ENCODE measurements around the gene TMEM181. TPM values are rescaled to one million over a fixed set of nuclear protein-coding genes. Genes with fewer than 3 reads are reported as not detected.
"Not testable (repeated sequence)": the region's sequence is repeated elsewhere in the genome, so short reads cannot be mapped to it uniquely, and the experiment has no call there.

TMEM181 gene
- total RNA-seq, 2 donors from 2014 or later: 12.9 to 14.1 TPM

DNA sequence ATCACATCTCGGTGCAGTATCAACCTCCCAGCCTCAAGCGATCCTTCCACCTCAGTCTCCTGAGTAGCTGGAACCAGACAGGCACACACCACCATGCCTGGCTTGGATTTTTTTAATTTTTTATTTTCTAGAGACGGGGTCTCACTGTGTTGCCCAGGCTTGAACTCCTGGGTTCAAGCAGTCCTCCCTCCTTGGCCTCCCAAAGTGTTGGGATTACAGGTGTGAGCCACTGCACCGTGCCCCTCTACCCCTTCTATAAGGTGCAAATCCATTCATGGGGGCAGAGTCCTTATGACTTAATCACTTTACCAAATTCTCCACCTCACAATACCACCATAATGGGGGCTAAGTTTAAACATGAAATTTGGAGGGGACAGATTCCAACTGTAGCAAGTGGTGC, 37.7 kb downstream of the TMEM181 start:
- no peak overlapping the region for H3K4me3 Mint-ChIP-seq
- no peaks in the 10 kb centered on the region for H3K27me3 Mint-ChIP-seq (ENCODE audit: low read depth)
- no peaks in the 10 kb centered on the region for H3K9me3 Mint-ChIP-seq
- no peak for DNase-seq
- no peak for ATAC-seq (replicated peaks in 1 of 2)
- no peaks in the 10 kb centered on the region for H3K4me1 Mint-ChIP-seq (ENCODE audit: low read depth)
- peak overlapping the region; percentile 78 for H3K27ac Mint-ChIP-seq
- peaks cover 2 to 18% of the 10 kb centered on the region in 2 donors for H3K36me3 Mint-ChIP-seq (ENCODE audit: insufficient read depth in 2 of 2)

- DNase-seq (no peak), ATAC-seq (replicated peaks in 1 of 2) (no peak)
- Mint-ChIP-seq H3K27me3 (ENCODE audit: low read depth) (no peaks in the 10 kb centered on the region), H3K9me3 (no peaks in the 10 kb centered on the region), H3K27ac (no peak overlapping the region), H3K36me3 (ENCODE audit: insufficient read depth in 2 of 2) (peaks cover 5 to 18% of the 10 kb centered on the region in 2 donors), H3K4me1 (ENCODE audit: low read depth) (no peaks in the 10 kb centered on the region), H3K4me3 (no peak overlapping the region)
Measured at GRCh38 chr6:158599635-158600034, 39.7 kb downstream of the TMEM181 start.

- no peak overlapping the region for H3K4me3 Mint-ChIP-seq
- H3K27ac Mint-ChIP-seq: peak overlapping the region; percentile 2
- DNase-seq (no peak), ATAC-seq (replicated peaks in 1 of 2) (no peak)
- peaks cover 8 to 13% of the 10 kb centered on the region in 2 donors for H3K36me3 Mint-ChIP-seq (ENCODE audit: insufficient read depth in 2 of 2)
- no peaks in the 10 kb centered on the region for H3K27me3 Mint-ChIP-seq (ENCODE audit: low read depth)
- no peaks in the 10 kb centered on the region for H3K4me1 Mint-ChIP-seq (ENCODE audit: low read depth)
- no peaks in the 10 kb centered on the region for H3K9me3 Mint-ChIP-seq
Measured at GRCh38 chr6:158603261-158604047, 43.6 kb downstream of the TMEM181 start.

GRCh38 chr6:158604048-158604406, 44.1 kb downstream of the TMEM181 start:
- H3K4me3 Mint-ChIP-seq: no peak overlapping the region

GRCh38 chr6:158605266-158605878, 45.5 kb downstream of the TMEM181 start:
- Mint-ChIP-seq H3K27me3 (ENCODE audit: low read depth) (no peaks in the 10 kb centered on the region), H3K36me3 (ENCODE audit: insufficient read depth in 2 of 2) (peaks cover 6 to 21% of the 10 kb centered on the region in 2 donors), H3K4me1 (ENCODE audit: low read depth) (no peaks in the 10 kb centered on the region), H3K27ac (peak overlapping the region; percentile 48), H3K4me3 (peak overlapping the region in 1 of 2 donors; percentile 6), H3K9me3 (no peaks in the 10 kb centered on the region)
- ATAC-seq (replicated peaks in 1 of 2) (peak in 1 of 2 donors; percentile 42), DNase-seq (peak; percentile 56)

More at GRCh38 chr6:158604048-158604406, 44.1 kb downstream of the TMEM181 start:
- Mint-ChIP-seq H3K27me3 (ENCODE audit: low read depth) (no peaks in the 10 kb centered on the region), H3K9me3 (no peaks in the 10 kb centered on the region), H3K4me1 (ENCODE audit: low read depth) (no peaks in the 10 kb centered on the region), H3K36me3 (ENCODE audit: insufficient read depth in 2 of 2) (peaks cover 6 to 16% of the 10 kb centered on the region in 2 donors), H3K27ac (no peak overlapping the region)
- ATAC-seq (replicated peaks in 1 of 2) (no peak), DNase-seq (no peak)

DNA sequence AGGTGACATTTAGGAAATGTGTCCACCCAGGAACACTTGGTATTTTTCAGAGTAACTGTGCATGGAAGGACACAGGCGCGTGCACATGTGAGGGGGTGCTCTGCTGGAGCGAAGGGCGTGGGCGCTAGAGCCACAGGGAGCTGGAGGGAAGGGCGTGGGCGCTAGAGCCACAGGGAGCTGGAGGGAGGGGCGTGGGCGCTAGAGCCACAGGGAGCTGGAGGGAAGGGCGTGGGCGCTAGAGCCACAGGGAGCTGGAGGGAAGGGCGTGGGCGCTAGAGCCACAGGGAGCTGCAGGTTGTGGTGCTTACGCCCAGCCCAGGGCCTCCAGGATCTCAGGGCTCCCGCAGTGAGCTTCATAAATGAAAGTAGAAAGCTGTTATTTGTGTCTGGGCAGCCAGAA, 46.1 kb downstream of the TMEM181 start:
- H3K36me3 Mint-ChIP-seq (ENCODE audit: insufficient read depth in 2 of 2): peaks cover 6 to 21% of the 10 kb centered on the region in 2 donors
- not testable (repeated sequence) for H3K9me3 Mint-ChIP-seq; DNase-seq; H3K4me1 Mint-ChIP-seq (ENCODE audit: low read depth); H3K27ac Mint-ChIP-seq; ATAC-seq (replicated peaks in 1 of 2); H3K27me3 Mint-ChIP-seq (ENCODE audit: low read depth); H3K4me3 Mint-ChIP-seq

GRCh38 chr6:158606935-158607334, 47.0 kb downstream of the TMEM181 start:
- DNase-seq (no peak), ATAC-seq (replicated peaks in 1 of 2) (no peak)
- Mint-ChIP-seq H3K4me3 (no peak overlapping the region), H3K36me3 (ENCODE audit: insufficient read depth in 2 of 2) (peaks cover 6 to 25% of the 10 kb centered on the region in 2 donors), H3K27ac (no peak overlapping the region), H3K27me3 (ENCODE audit: low read depth) (no peaks in the 10 kb centered on the region), H3K4me1 (ENCODE audit: low read depth) (no peaks in the 10 kb centered on the region), H3K9me3 (no peaks in the 10 kb centered on the region)

DNA sequence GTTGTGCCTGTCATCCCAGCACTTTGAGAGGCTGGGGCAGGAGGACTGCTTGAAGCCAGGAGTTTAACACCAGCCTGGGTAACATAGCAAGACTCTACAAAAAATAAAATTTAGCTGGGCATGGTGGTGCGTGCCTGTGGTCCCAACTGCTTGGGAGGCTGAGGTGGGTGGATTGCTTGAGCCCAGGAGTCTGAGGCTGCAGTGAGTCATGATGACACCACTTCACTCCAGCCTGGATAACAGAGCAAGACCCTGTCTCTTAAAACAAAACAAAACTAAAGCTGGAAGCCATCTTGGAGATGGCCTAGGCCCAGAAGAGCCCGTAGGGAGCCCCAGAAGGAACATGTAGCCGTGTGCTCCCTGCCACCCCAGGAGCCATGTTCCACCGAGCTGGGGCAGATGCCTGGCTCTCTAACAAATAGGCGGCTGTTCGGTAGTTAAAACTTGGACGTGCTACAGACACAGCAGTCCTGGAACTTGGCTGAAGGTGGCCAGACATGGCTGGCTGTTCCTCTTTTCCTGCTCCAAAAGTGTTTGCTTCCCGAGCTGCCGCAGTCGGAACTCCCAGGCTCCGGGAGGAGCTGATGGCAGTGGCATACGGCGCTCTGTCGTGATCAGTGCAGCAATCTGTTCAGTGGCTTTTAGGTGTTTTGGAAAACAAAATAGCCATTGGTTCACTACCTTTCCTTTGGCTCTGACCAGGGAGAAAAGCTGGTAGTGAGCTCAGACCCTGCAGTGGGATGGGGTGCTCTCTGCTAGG, 47.7 kb downstream of the TMEM181 start:
- no peaks in the 10 kb centered on the region for H3K27me3 Mint-ChIP-seq (ENCODE audit: low read depth)
- no peak for ATAC-seq (replicated peaks in 1 of 2)

GRCh38 chr6:158608221-158608620, 48.3 kb downstream of the TMEM181 start:
- peaks cover 3 to 24% of the 10 kb centered on the region in 2 donors for H3K36me3 Mint-ChIP-seq (ENCODE audit: insufficient read depth in 2 of 2)
- ATAC-seq (replicated peaks in 1 of 2): no peak
- H3K27ac Mint-ChIP-seq: no peak overlapping the region
- no peaks in the 10 kb centered on the region for H3K9me3 Mint-ChIP-seq
- DNase-seq: no peak
- no peak overlapping the region for H3K4me3 Mint-ChIP-seq
- H3K27me3 Mint-ChIP-seq (ENCODE audit: low read depth): no peaks in the 10 kb centered on the region
- H3K4me1 Mint-ChIP-seq (ENCODE audit: low read depth): no peaks in the 10 kb centered on the region

More for the DNA sequence above, 47.7 kb downstream of the TMEM181 start:
- Mint-ChIP-seq H3K27ac (no peak overlapping the region), H3K9me3 (no peaks in the 10 kb centered on the region), H3K4me1 (ENCODE audit: low read depth) (no peaks in the 10 kb centered on the region), H3K36me3 (ENCODE audit: insufficient read depth in 2 of 2) (peaks cover 6 to 24% of the 10 kb centered on the region in 2 donors), H3K4me3 (no peak overlapping the region)
- DNase-seq: no peak

GRCh38 chr6:158609455-158610155, 49.7 kb downstream of the TMEM181 start:
- DNase-seq: no peak
- ATAC-seq (replicated peaks in 1 of 2): no peak
- no peaks in the 10 kb centered on the region for H3K4me1 Mint-ChIP-seq (ENCODE audit: low read depth)
- H3K9me3 Mint-ChIP-seq: no peaks in the 10 kb centered on the region
- no peaks in the 10 kb centered on the region for H3K27me3 Mint-ChIP-seq (ENCODE audit: low read depth)
- H3K4me3 Mint-ChIP-seq: no peak overlapping the region
- H3K27ac Mint-ChIP-seq: no peak overlapping the region
- H3K36me3 Mint-ChIP-seq (ENCODE audit: insufficient read depth in 2 of 2): peaks cover 4 to 23% of the 10 kb centered on the region in 2 donors

DNA sequence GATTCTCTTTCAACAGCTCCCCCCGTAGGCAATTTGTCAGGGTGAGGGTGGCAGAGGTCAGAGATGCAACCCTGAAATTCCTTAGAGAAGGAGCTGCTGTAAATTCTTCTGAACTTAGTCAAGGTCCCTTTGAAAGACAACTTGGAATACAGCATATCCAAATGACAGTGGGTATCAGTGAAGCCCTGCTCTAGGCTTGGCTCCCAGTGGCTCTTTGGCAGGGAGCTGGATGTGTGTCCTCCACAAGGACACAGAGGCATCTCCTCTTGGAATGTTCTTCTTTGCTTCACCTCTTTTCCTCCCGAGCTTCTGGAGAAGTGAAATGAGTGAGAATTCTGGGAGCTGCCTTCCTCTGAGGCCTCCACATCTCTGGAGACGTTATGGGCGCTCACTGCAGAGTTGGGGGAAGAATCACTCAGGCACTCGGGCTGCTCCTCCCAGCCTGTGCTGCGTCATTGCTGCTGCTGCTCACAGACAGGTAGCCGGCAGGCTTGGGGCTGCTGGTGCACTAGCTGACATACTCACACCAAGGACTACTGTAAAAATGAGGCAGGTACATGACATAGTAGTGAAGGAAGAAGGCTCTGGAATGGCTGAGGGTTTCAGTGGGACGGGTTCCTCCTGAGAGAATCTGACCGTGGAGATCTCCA, 50.6 kb downstream of the TMEM181 start:
- no peak for ATAC-seq (replicated peaks in 1 of 2)
- Mint-ChIP-seq H3K4me3 (no peak overlapping the region), H3K4me1 (ENCODE audit: low read depth) (no peaks in the 10 kb centered on the region), H3K27ac (no peak overlapping the region), H3K9me3 (peaks cover 0 to 2% of the 10 kb centered on the region in 2 donors), H3K27me3 (ENCODE audit: low read depth) (no peaks in the 10 kb centered on the region), H3K36me3 (ENCODE audit: insufficient read depth in 2 of 2) (peaks cover 9 to 28% of the 10 kb centered on the region in 2 donors)
- no peak for DNase-seq

DNA sequence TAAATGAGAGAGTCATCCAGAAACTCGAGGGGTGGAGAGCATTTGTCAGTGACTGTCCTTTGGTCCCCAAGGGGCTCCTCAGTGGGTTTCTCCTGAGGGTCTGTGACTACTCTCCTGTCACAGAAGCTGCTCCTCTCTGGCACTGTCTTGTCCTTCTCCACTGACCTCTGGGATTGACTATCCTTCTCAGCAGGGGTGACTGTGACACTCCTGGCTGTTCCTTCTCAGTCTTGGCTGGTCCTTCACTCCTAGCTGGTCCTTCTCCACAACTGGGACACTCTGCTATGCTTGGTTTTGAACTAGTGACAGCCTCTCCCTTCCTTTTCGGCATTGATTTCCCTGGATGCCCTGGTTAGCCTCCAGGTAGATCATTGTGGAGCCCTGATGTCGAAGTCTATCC, 51.1 kb downstream of the TMEM181 start:
- Mint-ChIP-seq H3K4me1 (ENCODE audit: low read depth) (no peaks in the 10 kb centered on the region), H3K4me3 (no peak overlapping the region), H3K36me3 (ENCODE audit: insufficient read depth in 2 of 2) (peaks cover 11 to 31% of the 10 kb centered on the region in 2 donors), H3K27ac (no peak overlapping the region), H3K9me3 (peaks cover 0 to 2% of the 10 kb centered on the region in 2 donors), H3K27me3 (ENCODE audit: low read depth) (no peaks in the 10 kb centered on the region)
- no peak for DNase-seq
- no peak for ATAC-seq (replicated peaks in 1 of 2)
